ENCODE data around the gene NCBP2.

NCBP2 gene

GRCh38 chr3:196936288-196936687 lies 6.0 kb downstream of the NCBP2 start:
- no peak for DNase-seq

DNA sequence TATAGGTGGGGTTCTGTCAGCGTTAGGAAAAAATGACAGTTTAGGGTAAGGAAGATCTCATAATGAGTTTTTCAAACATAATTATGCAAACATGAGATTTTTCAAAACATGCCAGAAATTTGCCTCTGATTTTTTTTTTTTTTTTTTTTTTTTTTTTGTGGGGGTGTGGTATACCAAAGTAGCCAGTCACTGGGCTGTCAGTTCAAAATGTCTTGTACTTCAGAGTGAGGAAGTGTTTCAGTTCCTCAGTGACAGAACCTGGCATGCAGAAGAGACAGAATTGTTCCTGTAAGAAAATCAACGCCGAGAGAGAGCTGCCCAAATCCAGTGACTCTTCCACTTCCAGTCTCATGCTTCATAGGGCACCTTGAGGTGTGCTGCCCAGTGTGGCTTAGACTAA lies 9.7 kb downstream of the NCBP2 start:
- no peak for DNase-seq

DNA sequence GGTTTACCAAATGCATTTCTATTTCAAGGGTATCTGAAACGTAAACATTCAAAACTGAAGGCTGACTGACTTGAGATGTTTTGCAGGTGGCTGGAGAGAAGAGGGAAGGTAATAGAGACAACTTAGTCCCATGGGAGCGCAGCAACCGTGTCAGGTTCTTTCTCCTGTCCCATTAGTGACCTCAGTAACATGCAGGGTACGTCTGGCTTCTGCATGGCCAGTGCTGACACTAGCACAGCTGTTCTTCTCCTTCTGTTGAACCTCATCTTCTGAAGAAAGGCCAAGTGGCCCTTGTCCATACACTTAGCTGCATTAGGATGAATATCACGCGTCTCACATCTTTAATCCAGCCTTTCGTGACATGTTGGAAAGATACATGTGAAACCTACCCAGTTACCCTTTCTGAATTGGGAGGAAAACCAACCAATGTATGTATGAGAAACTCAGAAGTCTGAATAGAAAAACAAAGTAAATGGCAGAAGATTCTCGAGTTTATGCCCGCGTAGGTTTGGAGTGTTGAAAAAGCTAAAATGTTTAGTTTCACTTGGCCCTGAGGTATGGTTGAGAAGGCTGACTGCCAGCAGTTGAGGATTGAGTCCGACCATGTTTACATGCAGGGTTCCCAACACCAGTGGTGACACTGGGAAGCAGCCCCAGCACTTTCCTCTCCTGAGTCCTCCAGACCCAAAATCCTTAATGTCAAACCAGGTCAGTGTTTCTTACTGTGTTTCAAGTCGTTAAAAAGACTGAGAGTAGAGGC lies 10.3 kb downstream of the NCBP2 start:
- DNase-seq, result no peak

DNA sequence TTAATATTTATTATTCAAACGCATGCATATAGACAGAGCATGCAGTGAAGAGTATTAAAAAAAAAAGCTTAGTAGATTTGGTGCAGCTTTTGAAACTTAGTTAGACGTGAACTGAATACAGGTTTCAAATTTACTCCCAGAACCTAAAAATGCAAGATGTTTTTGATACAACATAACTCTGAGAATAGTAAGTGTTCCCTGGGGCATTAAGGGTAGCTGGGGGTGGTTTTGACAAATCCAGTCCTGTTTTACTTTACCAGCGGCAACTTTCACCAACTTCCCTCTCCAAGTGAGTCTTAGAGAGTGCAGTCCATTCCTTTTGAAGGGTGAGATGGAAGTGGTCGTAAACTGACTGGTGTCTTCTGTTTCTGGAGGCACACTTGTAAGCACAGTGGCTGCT lies 11.2 kb downstream of the NCBP2 start:
- DNase-seq, result no peak

DNA sequence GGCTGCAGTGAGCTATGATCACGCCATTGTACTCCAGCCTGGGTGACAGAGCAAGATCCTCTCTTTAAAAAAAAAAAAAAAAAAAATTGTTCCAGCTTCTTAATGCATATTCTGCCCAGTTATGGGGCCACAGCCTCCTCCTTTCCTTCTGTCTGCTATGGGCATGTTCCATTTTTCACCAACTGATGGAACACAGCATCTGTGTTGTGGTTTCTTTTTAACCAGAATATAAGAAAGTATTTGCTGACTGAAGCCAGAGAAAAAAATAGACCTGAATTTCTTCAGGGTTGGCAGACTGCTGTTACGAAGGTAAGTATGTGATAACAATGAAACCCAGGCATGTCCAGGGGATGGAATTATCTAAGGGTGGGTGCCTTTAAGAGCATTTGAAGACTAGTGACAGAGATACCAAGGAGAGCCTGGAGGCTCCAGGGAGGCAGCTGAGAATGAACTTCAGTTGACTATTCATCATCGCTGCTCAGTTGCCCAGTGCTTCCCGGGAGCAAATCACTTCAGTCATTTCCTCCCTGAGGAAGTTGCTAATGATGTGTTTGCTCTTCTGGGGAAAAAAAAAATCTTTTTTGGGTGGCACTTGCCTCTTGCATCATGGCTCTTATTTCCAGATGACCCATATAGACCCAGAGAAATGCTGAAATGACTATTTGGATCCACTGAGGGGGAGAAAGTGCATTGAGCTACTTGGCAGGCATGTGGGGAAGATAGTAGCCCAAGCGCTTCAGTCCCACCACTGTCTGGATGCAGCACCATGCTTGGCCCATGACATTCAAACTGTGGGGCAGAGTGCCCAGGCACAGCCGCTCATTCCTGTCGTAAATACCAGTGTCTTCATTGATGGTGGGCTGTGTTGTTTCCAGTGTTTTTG lies 14.5 kb downstream of the NCBP2 start:
- no peak for DNase-seq

DNA sequence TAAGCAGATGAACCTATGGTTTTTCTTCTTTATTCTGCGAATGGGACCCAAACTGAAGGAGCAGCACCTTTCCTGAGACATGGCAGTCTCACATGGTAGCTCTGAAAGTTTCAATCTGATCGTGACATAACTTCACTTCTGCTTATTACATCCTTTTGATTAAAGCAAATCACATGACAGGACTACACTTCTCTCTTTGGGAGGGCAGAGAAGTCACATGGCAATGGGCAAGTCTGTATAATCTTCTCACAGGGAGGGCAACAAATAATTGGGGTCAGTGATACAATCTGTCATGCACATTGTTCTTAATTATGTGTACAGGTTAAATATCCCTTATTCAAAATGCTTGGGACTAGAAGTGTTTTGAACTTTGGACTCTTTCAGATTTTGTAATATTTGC lies 21.6 kb downstream of the NCBP2 start:
- DNase-seq, result no peak

- no peak for DNase-seq
Measured at GRCh38 chr3:196918968-196919367, 23.4 kb downstream of the NCBP2 start.

DNA sequence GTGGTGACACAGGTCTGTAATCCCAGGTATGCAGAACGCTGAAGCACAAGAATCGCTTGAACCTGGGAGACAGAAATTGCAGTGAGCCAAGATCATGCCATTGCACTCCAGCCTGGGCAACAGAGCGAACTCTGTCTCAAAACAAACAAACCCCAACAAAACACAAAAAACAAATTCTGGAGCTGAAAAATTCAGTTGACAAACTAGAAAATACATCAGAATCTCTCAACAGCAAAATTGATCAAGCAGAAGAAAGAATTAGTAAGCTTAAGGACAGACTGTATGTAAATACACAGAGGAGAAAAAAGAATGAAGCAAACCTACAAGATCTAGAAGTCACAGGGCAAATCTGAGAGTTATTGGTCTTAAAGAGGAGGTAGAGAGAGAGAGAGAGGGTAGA lies 25.3 kb downstream of the NCBP2 start:
- DNase-seq, result no peak

GRCh38 chr3:196916221-196916620 lies 26.1 kb downstream of the NCBP2 start:
- DNase-seq, result no peak

GRCh38 chr3:196915375-196915774 lies 27.0 kb downstream of the NCBP2 start:
- DNase-seq, result no peak

DNA sequence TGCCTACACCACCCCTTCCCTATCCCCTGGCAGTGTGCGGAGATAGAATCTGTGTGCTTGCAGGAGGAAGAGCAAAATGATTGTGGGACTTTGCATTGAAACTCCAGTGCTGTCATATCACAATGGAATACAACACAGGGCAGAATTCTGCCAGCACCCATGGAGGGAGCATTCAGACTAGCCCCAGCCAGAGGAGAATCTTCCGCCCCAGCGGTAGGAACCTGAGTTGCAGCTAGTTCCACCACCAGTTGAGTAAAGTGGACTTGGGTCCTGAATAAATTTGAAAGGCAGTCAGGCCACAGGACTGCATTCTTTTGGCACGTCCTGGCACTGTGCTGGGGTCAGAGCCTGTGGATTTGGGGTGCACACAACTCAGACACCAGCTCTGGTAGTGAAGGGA lies 27.5 kb downstream of the NCBP2 start:
- no peak for DNase-seq

DNA sequence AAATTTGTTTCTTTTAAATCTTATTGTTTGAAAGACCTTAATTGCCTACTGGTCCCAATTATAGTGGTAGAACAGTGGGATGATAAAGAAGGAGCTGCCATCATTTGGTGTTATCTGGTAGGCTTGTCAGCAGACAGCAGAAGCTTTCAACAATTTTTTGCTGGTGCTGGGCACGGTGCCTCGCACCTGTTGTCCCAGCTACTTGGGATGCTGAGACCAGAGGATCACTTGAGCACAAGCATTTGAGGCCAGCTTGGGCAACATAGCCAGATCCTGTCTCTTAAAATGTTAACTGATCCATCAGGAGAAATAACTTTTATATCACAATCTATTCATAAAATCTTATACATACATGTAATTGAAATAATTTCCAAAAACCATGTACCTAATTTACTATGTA lies 38.6 kb downstream of the NCBP2 start:
- no peak for DNase-seq

- no peak for DNase-seq
Measured at GRCh38 chr3:196902296-196902695, 40.0 kb downstream of the NCBP2 start.

DNA sequence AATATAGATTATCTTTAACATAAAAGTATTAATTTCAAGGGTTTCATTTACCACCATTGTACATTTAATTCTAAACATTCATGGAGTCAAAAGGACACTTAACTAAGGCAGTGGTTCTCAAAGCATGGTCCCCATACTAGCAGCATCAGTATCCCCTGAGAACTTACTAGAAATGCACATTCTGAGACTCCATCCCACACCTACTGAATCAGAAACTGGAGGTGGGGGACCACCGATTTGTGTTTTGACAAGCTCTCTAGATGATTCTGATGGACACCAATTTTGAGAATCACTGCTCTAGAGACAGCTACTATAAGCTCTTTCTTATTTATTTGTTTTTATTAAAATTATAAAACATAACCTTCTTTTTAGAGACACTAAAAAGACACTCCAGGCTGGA lies 40.6 kb downstream of the NCBP2 start:
- DNase-seq, result no peak

DNA sequence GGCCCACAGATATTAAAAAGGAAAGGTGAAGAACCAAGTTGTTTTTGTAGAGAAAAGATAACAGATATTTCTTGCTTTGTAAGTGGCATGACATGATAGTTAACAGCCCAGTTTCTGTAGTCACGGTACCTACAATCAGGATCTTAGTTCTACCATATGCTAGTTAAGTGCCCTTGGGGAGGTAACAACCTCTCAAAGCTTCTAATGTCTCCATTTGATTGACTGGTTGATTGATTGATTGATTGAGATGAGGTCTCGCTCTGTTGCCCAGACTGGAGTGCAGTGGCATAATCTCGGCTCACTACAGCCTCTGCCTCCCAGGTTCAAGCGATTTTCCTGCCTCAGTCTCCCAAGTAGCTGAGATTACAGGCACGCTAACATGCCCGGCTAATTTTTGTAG lies 46.1 kb downstream of the NCBP2 start:
- no peak for DNase-seq

DNA sequence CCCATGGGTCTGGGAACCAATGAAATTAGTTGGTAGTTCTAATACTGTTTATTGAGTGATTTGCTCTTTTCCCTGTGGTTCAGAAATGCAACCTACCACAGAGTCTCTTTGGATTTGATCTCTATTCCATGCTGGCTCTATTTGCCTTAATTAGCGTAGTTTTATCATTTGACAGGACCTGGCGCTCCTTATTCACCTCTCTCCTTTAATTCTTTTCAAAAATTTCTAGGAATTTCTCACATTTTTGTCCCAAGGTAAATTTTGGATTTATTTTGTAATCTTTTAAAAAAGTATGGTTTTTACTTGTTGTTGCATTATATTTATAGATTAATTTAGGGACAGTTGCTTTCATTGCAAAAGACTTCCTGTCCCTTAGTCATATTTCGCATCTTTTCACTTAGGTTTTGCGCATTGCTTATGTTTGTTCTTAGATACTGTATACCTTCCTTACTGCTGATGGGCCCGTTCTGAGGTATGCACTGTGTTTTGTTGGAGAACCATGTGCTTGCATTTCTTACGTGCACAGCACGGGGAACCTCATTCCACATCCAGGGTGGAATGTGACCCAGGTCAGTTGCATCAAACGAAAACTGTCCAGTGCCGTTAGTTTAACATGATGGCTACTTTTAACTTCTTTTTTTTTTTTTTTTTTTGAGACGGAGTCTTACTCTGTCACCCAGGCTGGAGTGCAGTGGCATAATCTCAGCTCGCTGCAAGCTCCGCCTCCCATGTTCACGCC lies 47.6 kb downstream of the NCBP2 start:
- no peak for DNase-seq

GRCh38 chr3:196889844-196890708 lies 52.3 kb downstream of the NCBP2 start:
- DNase-seq, result no peak

DNA sequence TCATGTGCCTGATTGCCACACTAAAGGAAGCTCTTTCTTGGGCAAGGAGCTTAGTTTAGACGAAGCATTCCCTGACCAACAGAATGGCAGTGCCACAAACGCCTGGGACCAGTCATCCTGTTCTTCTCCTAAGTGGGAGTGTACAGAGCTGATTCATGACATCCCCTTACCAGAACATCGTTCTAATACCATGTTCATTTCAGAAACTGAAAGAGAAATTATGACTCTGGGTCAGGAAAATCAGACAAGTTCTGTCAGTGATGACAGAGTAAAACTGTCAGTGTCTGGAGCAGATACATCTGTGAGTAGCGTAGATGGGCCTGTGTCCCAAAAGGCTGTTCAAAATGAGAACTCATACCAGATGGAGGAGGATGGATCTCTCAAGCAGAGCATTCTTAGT lies 56.2 kb downstream of the NCBP2 start:
- DNase-seq, result no peak
